ENCODE results near the gene LRFN2. TPM values are rescaled to one million over a fixed set of nuclear protein-coding genes. Genes with fewer than 3 reads are reported as not detected.

LRFN2 gene
- total RNA-seq, 2 donors from 2014 or later: 0.20 TPM; not detected in 1

- peaks cover 2% of the 10 kb centered on the region for H3K4me1 Mint-ChIP-seq
- no peak for DNase-seq
- no peaks in the 10 kb centered on the region for H3K36me3 Mint-ChIP-seq (ENCODE audit: low read depth)
- no peak for ATAC-seq
- no peak overlapping the region for H3K4me3 Mint-ChIP-seq
- H3K27ac Mint-ChIP-seq: no peak overlapping the region
- no peaks in the 10 kb centered on the region for H3K9me3 ChIP-seq (ENCODE audit: control insufficient read depth, low read length, poor library complexity, severe bottlenecking)
- peaks cover 21% of the 10 kb centered on the region for H3K27me3 Mint-ChIP-seq
These were observed 35.1 kb downstream of the LRFN2 start for GRCh38 chr6:40551966-40552505.

GRCh38 chr6:40550202-40551101 lies 36.7 kb downstream of the LRFN2 start:
- ATAC-seq: no peak
- H3K27me3 Mint-ChIP-seq: peaks cover 9% of the 10 kb centered on the region
- no peaks in the 10 kb centered on the region for H3K9me3 ChIP-seq (ENCODE audit: control insufficient read depth, low read length, poor library complexity, severe bottlenecking)
- H3K36me3 Mint-ChIP-seq (ENCODE audit: low read depth): no peaks in the 10 kb centered on the region
- DNase-seq: no peak
- H3K4me3 Mint-ChIP-seq: no peak overlapping the region
- no peak overlapping the region for H3K27ac Mint-ChIP-seq
- peaks cover 2% of the 10 kb centered on the region for H3K4me1 Mint-ChIP-seq

- Mint-ChIP-seq H3K4me1 (peaks cover 2% of the 10 kb centered on the region), H3K4me3 (no peak overlapping the region), H3K27ac (no peak overlapping the region), H3K27me3 (peaks cover 17% of the 10 kb centered on the region), H3K36me3 (ENCODE audit: low read depth) (no peaks in the 10 kb centered on the region)
- DNase-seq: no peak
- H3K9me3 ChIP-seq (ENCODE audit: control insufficient read depth, low read length, poor library complexity, severe bottlenecking): no peaks in the 10 kb centered on the region
- no peak for ATAC-seq
These were observed 41.2 kb downstream of the LRFN2 start for GRCh38 chr6:40545954-40546353.

GRCh38 chr6:40543776-40544175 lies 43.4 kb downstream of the LRFN2 start:
- H3K36me3 Mint-ChIP-seq (ENCODE audit: low read depth): no peaks in the 10 kb centered on the region
- no peak overlapping the region for H3K4me3 Mint-ChIP-seq

GRCh38 chr6:40543146-40543545 lies 44.0 kb downstream of the LRFN2 start:
- no peak overlapping the region for H3K4me3 Mint-ChIP-seq
- ATAC-seq (no peak), DNase-seq (no peak)
- peaks cover 26% of the 10 kb centered on the region for H3K27me3 Mint-ChIP-seq
- no peaks in the 10 kb centered on the region for H3K9me3 ChIP-seq (ENCODE audit: control insufficient read depth, low read length, poor library complexity, severe bottlenecking)
- no peaks in the 10 kb centered on the region for H3K4me1 Mint-ChIP-seq
- no peak overlapping the region for H3K27ac Mint-ChIP-seq
- no peaks in the 10 kb centered on the region for H3K36me3 Mint-ChIP-seq (ENCODE audit: low read depth)

More at GRCh38 chr6:40543776-40544175, 43.4 kb downstream of the LRFN2 start:
- H3K27me3 Mint-ChIP-seq: peaks cover 19% of the 10 kb centered on the region
- no peak overlapping the region for H3K27ac Mint-ChIP-seq
- no peaks in the 10 kb centered on the region for H3K4me1 Mint-ChIP-seq
- ATAC-seq: no peak
- no peak for DNase-seq
- no peaks in the 10 kb centered on the region for H3K9me3 ChIP-seq (ENCODE audit: control insufficient read depth, low read length, poor library complexity, severe bottlenecking)

GRCh38 chr6:40542175-40542764 lies 44.9 kb downstream of the LRFN2 start:
- Mint-ChIP-seq H3K4me3 (no peak overlapping the region), H3K27me3 (peaks cover 27% of the 10 kb centered on the region), H3K4me1 (no peaks in the 10 kb centered on the region), H3K36me3 (ENCODE audit: low read depth) (no peaks in the 10 kb centered on the region), H3K27ac (no peak overlapping the region)
- no peak for DNase-seq
- no peak for ATAC-seq
- no peaks in the 10 kb centered on the region for H3K9me3 ChIP-seq (ENCODE audit: control insufficient read depth, low read length, poor library complexity, severe bottlenecking)

DNA sequence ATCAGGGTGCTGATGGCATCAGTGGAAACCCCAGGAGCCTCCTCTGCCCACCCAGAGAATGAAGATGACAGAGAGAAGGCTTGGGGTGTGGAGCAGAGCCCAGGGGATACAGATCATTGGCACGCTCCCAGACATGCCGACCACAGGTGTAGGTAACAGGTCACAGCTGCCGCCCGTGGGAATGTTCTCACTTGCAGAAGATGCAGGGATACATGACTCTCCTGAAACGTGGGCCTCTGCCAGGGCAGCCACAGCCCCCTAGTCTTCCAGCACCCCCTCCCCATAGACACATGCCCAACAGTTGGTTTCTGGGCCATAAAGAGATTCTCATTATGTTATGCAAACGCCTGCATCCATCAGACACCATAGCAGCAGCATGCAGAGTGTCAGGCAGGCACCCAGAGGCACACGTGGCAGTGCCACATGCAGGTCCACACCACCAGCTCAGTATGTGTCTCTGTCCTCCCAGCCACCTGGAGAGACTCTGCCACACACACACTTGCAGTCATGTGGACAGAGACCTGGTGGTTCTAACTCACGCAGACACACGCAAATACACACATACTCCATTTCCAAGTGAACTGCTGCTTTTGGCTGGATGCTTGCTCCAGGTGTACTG lies 45.5 kb downstream of the LRFN2 start:
- H3K4me3 Mint-ChIP-seq: no peak overlapping the region
- H3K27ac Mint-ChIP-seq: no peak overlapping the region
- peaks cover 27% of the 10 kb centered on the region for H3K27me3 Mint-ChIP-seq
- H3K9me3 ChIP-seq (ENCODE audit: control insufficient read depth, low read length, poor library complexity, severe bottlenecking): no peaks in the 10 kb centered on the region
- no peaks in the 10 kb centered on the region for H3K4me1 Mint-ChIP-seq
- no peak for DNase-seq
- ATAC-seq: no peak
- H3K36me3 Mint-ChIP-seq (ENCODE audit: low read depth): no peaks in the 10 kb centered on the region

DNA sequence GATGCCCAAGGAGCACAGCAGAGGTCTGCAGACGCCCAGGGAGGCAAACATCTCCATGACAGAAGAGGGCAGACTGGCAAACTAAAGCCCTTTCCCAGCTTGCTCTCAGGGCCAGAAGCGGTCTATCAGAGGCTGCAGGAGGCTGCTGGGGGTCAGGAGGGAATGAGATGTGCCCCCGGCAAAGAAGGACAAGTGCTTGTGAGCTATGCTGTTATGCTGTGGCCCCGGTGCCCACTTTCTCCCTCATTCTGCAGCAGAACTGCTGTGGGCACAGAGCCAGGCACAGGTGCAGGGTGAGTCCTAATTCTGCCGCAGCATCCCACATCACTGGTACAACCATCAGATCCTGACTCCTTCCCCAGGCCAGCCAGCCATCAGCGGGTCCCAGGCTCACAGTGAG lies 46.4 kb downstream of the LRFN2 start:
- peaks cover 27% of the 10 kb centered on the region for H3K27me3 Mint-ChIP-seq
- no peaks in the 10 kb centered on the region for H3K4me1 Mint-ChIP-seq
- H3K4me3 Mint-ChIP-seq: no peak overlapping the region

GRCh38 chr6:40539853-40540252 lies 47.3 kb downstream of the LRFN2 start:
- peaks cover 2% of the 10 kb centered on the region for H3K36me3 Mint-ChIP-seq (ENCODE audit: low read depth)
- H3K27ac Mint-ChIP-seq: no peak overlapping the region
- H3K4me1 Mint-ChIP-seq: no peaks in the 10 kb centered on the region
- DNase-seq (no peak), ATAC-seq (no peak)
- H3K9me3 ChIP-seq (ENCODE audit: control insufficient read depth, low read length, poor library complexity, severe bottlenecking): no peaks in the 10 kb centered on the region
- peaks cover 27% of the 10 kb centered on the region for H3K27me3 Mint-ChIP-seq
- H3K4me3 Mint-ChIP-seq: no peak overlapping the region

More for the DNA sequence above, 46.4 kb downstream of the LRFN2 start:
- no peak for ATAC-seq
- no peak overlapping the region for H3K27ac Mint-ChIP-seq
- H3K9me3 ChIP-seq (ENCODE audit: control insufficient read depth, low read length, poor library complexity, severe bottlenecking): no peaks in the 10 kb centered on the region
- no peak for DNase-seq
- H3K36me3 Mint-ChIP-seq (ENCODE audit: low read depth): no peaks in the 10 kb centered on the region

- no peak for DNase-seq
- no peaks in the 10 kb centered on the region for H3K4me1 Mint-ChIP-seq
- peaks cover 25% of the 10 kb centered on the region for H3K27me3 Mint-ChIP-seq
- H3K36me3 Mint-ChIP-seq (ENCODE audit: low read depth): peaks cover 2% of the 10 kb centered on the region
- no peak for ATAC-seq
- H3K9me3 ChIP-seq (ENCODE audit: control insufficient read depth, low read length, poor library complexity, severe bottlenecking): no peaks in the 10 kb centered on the region
- H3K4me3 Mint-ChIP-seq: no peak overlapping the region
- H3K27ac Mint-ChIP-seq: no peak overlapping the region
These were observed 48.6 kb downstream of the LRFN2 start for GRCh38 chr6:40538556-40538955.

- Mint-ChIP-seq H3K36me3 (ENCODE audit: low read depth) (peaks cover 2% of the 10 kb centered on the region), H3K4me1 (no peaks in the 10 kb centered on the region)
- no peak for ATAC-seq
These were observed 49.7 kb downstream of the LRFN2 start for GRCh38 chr6:40537446-40537845.

GRCh38 chr6:40536442-40536841 lies 50.7 kb downstream of the LRFN2 start:
- no peak for ATAC-seq
- H3K9me3 ChIP-seq (ENCODE audit: control insufficient read depth, low read length, poor library complexity, severe bottlenecking): no peaks in the 10 kb centered on the region
- DNase-seq: no peak
- H3K4me1 Mint-ChIP-seq: peaks cover 2% of the 10 kb centered on the region
- H3K27me3 Mint-ChIP-seq: peaks cover 33% of the 10 kb centered on the region
- peaks cover 2% of the 10 kb centered on the region for H3K36me3 Mint-ChIP-seq (ENCODE audit: low read depth)
- no peak overlapping the region for H3K27ac Mint-ChIP-seq
- no peak overlapping the region for H3K4me3 Mint-ChIP-seq

More at GRCh38 chr6:40537446-40537845, 49.7 kb downstream of the LRFN2 start:
- Mint-ChIP-seq H3K27ac (no peak overlapping the region), H3K27me3 (peaks cover 28% of the 10 kb centered on the region), H3K4me3 (no peak overlapping the region)
- H3K9me3 ChIP-seq (ENCODE audit: control insufficient read depth, low read length, poor library complexity, severe bottlenecking): no peaks in the 10 kb centered on the region
- DNase-seq: no peak

DNA sequence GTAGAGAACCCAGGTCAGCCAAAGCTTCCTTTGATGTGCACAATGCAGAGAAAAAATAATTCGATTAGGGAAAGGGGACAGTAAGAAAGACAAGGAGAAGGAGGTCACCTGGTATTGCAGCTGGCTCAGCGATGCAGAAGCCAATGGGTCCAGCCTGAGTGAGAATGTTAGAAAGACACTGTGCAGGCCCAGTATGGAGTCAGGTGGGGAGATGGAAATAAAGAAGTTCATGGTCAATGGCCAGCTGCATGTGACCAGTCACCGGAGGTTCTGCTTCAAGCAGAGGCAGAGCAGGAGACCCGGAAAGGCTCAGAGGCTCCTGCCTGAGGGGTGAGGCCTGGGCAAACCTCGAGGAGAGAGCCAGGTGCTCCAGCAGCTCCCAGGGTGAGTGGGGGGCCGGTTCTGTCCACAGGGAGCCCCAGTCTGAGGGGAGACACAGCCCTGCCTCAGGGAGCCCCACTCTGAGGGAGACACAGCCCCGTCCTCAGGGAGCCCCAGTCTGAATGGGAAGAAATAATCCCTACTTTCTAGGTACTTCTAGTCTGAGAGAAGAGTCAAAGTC lies 51.3 kb downstream of the LRFN2 start:
- Mint-ChIP-seq H3K4me3 (no peak overlapping the region), H3K36me3 (ENCODE audit: low read depth) (peaks cover 2% of the 10 kb centered on the region), H3K27me3 (peaks cover 33% of the 10 kb centered on the region), H3K27ac (no peak overlapping the region), H3K4me1 (peaks cover 4% of the 10 kb centered on the region)
- DNase-seq: no peak
- no peak for ATAC-seq
- H3K9me3 ChIP-seq (ENCODE audit: control insufficient read depth, low read length, poor library complexity, severe bottlenecking): no peaks in the 10 kb centered on the region

Measured in T-helper 17 cell (primary cell).